Measurements from ENCODE around the gene WNT3. TPM values are rescaled to one million over a fixed set of nuclear protein-coding genes. Genes with fewer than 3 reads are reported as not detected.
"Not testable (repeated sequence)": the region's sequence is repeated elsewhere in the genome, so short reads cannot be mapped to it uniquely, and the experiment has no call there.

The WNT3 gene
- total RNA-seq, 1 donor from 2014 or later = 0.91 TPM

DNA sequence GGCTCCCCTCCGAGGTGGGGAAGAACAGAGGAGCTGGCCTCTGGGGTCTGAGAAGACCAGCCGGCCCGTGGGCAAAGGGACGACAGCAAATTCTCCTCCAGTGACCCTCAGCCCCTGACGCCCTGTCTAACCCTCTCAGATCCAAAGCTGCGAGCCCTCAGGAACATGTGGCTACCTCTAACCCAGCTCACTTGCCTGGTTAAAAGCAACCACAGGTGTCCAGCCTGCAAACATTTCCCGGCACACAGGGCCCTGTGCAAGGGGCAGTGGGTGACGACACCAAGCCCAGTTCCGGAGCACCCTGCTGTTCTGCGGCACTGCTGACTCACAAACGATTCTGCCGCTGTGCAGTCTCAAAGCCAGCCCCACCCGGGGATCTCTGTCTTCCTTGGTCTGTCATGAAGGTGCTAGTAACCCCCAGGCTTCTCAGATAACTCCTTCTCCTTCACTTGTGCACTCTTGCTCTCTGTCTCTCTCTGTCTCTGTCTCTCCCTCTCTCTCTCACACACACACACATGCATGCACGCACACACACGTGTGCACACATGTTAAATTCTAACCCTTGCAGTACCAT is 23.0 kb downstream of the WNT3 start:
- intact Hi-C loops (cut with DNase I) = no loop called here
- ATAC-seq (ENCODE audit: poor library complexity) = no peak

DNA sequence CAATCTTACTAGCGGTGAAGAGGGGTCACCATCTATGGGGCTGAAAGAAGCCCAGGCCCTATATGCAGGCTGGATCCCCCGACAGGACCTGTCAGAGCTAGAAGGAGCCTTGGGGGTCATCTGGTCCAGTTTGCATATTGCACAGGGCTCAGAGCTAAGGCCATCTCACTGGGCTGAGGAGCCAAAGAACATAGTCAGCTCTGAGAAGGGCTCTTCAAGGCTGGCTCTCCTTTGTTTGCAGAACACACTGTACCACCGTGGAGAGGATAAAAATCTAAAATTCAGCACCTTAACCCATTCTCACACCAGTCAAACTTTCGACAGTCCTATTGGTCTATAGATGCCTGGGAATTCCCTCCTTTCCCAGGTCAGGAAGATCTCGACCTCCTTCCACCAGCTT is 24.2 kb downstream of the WNT3 start:
- no peak for ATAC-seq (ENCODE audit: poor library complexity)
- DNase-seq = no peak
- intact Hi-C loops (cut with DNase I) = no loop called here

More for the DNA sequence above, 23.0 kb downstream of the WNT3 start:
- no peak for DNase-seq

DNA sequence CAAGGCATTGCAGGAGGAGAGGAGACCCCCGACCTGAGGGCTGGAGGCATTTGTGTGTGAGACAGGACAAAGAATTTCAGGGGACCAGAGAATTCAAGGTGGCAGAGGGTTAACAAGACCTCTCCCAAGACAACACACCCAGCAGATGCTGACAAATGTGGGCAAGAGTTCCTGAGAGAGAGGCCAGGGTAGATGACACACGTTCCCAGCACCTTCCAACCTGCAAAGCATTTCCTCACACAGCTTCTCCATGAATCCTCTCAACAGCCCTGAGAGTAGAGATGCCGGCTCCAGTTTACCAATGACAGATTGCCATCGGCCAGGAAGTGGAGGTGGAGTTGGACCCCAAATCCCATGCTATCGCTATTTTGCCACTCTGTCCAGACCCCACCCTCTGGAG is 25.0 kb downstream of the WNT3 start:
- ATAC-seq (ENCODE audit: poor library complexity) = no peak
- intact Hi-C loops (cut with DNase I) = no loop called here
- DNase-seq = no peak

DNA sequence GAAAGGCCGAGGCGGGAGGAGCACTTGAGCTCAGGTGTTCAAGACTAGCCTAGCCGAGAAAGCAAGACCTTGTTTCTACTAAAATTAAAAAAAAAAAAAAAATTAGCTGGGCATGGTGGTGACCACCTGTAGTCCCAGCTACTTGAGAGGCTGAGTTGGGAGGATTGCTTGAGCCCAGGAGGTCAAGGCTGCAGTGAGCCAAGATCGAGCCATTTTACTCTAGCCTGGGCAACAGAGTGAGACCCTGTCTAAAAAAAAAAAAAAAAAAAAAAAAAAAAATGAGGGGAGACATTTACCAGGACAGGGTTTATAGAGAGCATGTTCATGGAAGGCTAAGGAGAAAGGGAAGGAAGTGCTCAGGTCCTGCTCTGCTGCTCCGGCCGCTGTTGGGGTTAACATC is 25.5 kb downstream of the WNT3 start:
- intact Hi-C loops (cut with DNase I); DNase-seq: not testable (repeated sequence)

DNA sequence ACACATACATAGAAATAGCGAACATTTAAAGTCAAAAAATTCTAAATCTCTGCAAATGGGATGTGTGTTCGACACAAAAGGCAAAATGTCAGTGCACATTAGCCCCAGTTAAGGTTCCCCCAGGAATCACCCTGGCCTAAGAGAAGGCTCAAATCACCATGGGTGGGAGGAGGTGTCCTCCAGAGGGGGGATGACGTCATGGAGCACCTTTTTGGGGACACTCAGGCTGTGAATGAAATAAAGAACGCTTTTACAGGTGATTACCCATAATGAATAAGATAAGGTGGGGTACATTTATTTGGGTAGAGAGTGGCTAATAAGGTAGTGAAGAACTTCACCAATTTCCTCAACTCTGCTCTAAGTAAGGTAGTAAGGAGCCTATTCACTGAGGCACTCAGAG is 26.4 kb downstream of the WNT3 start:
- ATAC-seq (ENCODE audit: poor library complexity) (no peak), DNase-seq (no peak)
- intact Hi-C loops (cut with DNase I) = no loop called here

More for the DNA sequence above, 25.5 kb downstream of the WNT3 start:
- ATAC-seq (ENCODE audit: poor library complexity) = not testable (repeated sequence)

- intact Hi-C loops (cut with DNase I) = no loop called here
- ATAC-seq (ENCODE audit: poor library complexity) (no peak), DNase-seq (no peak)
Measured at GRCh38 chr17:46791531-46791930, 27.0 kb downstream of the WNT3 start.

GRCh38 chr17:46790216-46790615 is 28.3 kb downstream of the WNT3 start:
- DNase-seq (no peak), ATAC-seq (ENCODE audit: poor library complexity) (no peak)
- intact Hi-C loops (cut with DNase I) = no loop called here

DNA sequence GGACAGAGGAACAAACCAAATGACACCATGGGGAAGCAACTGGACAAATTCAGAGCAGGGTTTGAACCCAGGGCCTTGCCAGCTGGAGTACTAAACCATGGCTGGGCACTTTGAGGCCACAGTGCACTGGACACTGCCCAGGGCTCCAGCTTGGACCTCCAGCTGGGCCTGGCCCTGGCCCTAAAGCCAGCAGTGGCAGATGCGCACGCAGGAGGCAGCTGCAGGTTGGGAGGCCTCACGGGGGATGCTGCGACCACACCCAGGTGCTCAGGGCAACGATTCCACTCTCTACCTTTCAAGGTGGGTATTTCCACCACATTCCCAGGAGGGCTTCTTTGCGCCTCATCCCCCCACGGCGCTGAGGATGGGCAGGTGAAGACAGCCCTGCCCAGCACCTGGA is 28.9 kb downstream of the WNT3 start:
- DNase-seq = no peak
- intact Hi-C loops (cut with DNase I) = no loop called here
- no peak for ATAC-seq (ENCODE audit: poor library complexity)

DNA sequence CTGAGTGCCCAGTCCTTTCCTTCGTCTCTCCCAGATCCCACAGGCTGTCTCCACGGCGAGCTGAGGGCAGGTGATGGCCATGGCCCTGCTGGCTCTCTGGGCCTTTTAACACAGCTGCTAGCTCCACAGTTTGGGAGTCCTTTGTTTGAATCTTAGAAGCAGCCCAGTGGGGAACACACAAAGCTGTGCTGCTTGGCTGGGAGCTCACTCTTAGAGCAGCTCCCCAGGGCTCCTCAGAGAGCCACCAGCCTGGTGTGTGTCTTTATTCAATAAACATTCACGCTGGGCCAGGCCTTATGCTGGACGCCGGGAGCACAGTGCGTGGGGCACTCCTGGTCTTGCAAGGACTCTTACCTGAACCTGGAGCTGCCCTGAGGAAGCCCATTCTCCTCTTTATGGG is 29.7 kb downstream of the WNT3 start:
- no peak for ATAC-seq (ENCODE audit: poor library complexity)
- DNase-seq = no peak
- intact Hi-C loops (cut with DNase I) = no loop called here

DNA sequence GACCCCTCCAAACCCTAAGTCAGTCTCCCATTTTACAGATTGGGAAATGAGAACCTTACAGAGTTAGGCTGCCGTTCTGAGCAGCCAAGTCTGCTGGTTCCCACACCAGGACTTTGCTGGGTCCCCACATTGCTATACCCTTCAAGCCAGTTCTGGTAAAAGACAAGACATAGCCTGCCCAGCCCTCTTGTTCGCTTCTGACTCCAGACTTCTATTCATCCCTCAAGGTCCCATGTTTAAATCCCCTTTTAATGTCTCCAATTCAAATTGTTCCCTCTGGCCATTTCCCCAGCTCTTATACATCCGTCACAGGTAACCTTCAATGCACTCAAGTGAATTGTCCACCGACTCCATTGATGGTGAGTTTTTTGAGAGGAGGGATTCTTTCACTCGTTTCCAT is 30.2 kb downstream of the WNT3 start:
- DNase-seq (no peak), ATAC-seq (ENCODE audit: poor library complexity) (no peak)
- intact Hi-C loops (cut with DNase I) = no loop called here

- DNase-seq = no peak
- intact Hi-C loops (cut with DNase I) = no loop called here
- ATAC-seq (ENCODE audit: poor library complexity) = no peak
Measured at GRCh38 chr17:46787478-46787877, 31.0 kb downstream of the WNT3 start.

DNA sequence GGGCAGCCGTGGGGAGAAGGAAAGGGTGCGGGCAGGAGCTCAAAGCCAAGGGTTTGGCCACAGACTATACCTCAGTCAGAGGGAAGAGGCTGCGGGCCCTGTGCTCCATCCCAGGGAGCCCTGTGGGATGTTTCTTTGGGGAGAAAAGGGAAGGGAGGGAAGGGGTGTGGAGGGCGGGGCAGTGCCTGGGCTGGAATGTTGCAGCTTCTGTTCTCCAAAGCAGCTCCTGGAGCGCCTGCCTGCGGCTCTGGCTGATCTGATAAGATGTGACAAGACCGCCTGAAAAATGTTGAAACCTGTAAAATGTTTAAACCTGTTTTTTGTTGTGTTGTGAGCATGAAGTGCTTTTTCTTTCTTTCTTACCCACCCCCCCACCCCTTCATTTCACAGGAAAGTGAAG is 32.8 kb downstream of the WNT3 start:
- intact Hi-C loops (cut with DNase I) = no loop called here
- DNase-seq (no peak), ATAC-seq (ENCODE audit: poor library complexity) (no peak)

GRCh38 chr17:46783031-46783593 is 35.4 kb downstream of the WNT3 start:
- DNase-seq = peak; percentile 18
- intact Hi-C loops (cut with DNase I) = no loop called here
- no peak for ATAC-seq (ENCODE audit: poor library complexity)

DNA sequence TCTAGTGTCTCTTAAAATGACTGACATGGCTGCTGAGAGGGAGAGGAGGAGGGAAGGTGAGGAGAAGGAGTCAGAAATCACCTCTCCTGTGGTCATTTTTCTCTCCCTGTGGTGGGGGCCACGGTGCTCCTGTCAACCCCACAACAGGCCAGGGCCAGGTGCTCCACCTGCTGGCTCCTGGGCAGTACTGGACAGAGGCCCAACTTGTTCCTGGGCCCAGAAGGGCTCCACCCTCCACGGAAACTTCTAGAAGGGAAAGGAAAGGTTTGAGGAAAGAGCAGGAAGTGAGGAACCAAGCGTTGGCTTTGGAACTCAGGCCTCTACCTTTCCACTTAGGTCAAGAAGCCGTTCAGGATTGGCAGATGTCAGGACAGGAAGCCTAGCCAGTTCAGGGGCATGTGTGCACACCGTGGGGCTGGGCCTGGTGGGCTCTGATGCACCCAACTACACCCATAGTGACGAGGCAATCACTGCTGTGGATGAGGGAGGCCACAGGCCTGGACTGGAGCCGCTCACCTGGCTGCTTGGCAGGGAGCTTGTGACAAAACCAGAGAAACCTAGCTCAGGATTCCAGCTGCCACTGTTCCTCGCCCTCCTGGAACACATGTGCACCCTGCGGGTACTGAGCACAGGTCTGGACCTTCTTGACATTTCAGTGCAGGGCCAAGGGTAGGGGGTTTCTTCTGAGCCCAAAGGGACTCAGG is 36.1 kb downstream of the WNT3 start:
- no peak for DNase-seq
- no peak for ATAC-seq (ENCODE audit: poor library complexity)
- intact Hi-C loops (cut with DNase I) = no loop called here

- DNase-seq = no peak
- ATAC-seq (ENCODE audit: poor library complexity) = no peak
- intact Hi-C loops (cut with DNase I) = no loop called here
Measured at GRCh38 chr17:46780003-46780373, 38.5 kb downstream of the WNT3 start.

GRCh38 chr17:46777943-46778915 is 40.3 kb downstream of the WNT3 start:
- ATAC-seq (ENCODE audit: poor library complexity) = no peak
- DNase-seq = no peak
- intact Hi-C loops (cut with DNase I) = no loop called here

DNA sequence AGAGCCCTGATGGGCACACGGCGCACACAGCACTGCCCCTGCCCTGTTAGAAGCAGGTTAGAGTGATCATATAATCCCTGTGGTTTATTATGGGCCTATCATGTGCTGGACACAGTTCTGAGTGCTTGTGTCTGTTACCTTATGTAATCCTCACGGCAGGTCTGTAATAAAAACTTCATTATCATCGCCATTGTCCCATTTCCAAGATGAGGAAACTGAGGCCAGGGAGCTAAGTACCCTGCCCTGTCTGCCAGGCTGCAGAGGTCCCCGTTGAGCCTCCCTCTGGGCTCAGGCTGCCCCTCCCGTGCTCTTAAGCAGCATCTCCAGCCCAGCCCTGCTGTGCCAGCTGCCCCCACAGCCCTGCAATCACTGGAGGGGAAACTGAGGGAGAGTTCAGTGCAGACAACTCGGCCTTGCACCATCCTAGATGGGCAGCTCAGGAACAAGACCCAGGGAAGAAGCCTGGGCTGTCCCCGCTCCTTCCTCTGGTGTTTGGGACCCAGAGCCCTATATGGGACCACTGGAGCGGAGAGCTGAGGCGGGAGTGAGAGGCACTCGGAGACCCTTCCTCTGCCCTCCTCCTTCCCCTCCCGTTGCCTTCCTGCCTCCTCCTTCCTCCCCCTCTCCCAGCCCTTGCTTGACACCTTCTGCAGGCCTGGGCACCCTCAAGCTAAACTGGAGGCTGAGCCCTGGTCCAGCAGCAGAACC is 42.0 kb downstream of the WNT3 start:
- intact Hi-C loops (cut with DNase I) = no loop called here
- ATAC-seq (ENCODE audit: poor library complexity) (no peak), DNase-seq (no peak)

GRCh38 chr17:46774108-46774737 is 44.3 kb downstream of the WNT3 start:
- intact Hi-C loops (cut with DNase I) = no loop called here
- ATAC-seq (ENCODE audit: poor library complexity) (no peak), DNase-seq (no peak)
